Endothelial cell of umbilical vein (primary cell): ENCODE data around the gene MT3.

Experiments used
- CTCF ChIP-seq, 2 donors: IDR thresholded peaks; 1 replicate in 1 of 2; 2 replicates in 1 of 2; pipeline ENCODE4 v1.5.1; 2011; ENCODE audit warnings: low read length in 2 of 2, mild to moderate bottlenecking in 2 of 2, moderate library complexity in 2 of 2, control low read depth in 1 of 2, inconsistent platforms in 1 of 2, low read depth in 1 of 2; ENCODE audit not compliant: insufficient read depth in 1 of 2; ENCODE audit errors: extremely low read depth in 1 of 2
- FOS ChIP-seq: IDR thresholded peaks from 2 replicates; pipeline ENCODE4 v1.6.1; 2011; ENCODE audit warnings: mild to moderate bottlenecking, low read length, moderate library complexity, borderline replicate concordance; ENCODE audit not compliant: insufficient read depth
- POLR2AphosphoS5 ChIP-seq: IDR thresholded peaks from 2 replicates; pipeline ENCODE4 v1.6.1; 2012; ENCODE audit warnings: low read depth, mild to moderate bottlenecking, control low read depth, low read length, moderate library complexity; ENCODE audit not compliant: insufficient read depth

- TF ChIP-seq CTCF (IDR thresholded peaks at IDR 0.05; ENCODE audit: extremely low read depth in 1 of 2, insufficient read depth in 1 of 2, low read depth in 1 of 2, low read length in 2 of 2): no peak
- peak; percentile 100 for TF ChIP-seq POLR2AphosphoS5
- no peak for TF ChIP-seq FOS
Measured at GRCh38 chr16:56625140-56625942, 36.0 kb downstream of the MT3 start, which contains the start of gene MT1E.
